ENCODE measurements around the gene MS4A1. TPM values are rescaled to one million over a fixed set of nuclear protein-coding genes. Genes with fewer than 3 reads are reported as not detected.
"Not testable (repeated sequence)": the region's sequence is repeated elsewhere in the genome, so short reads cannot be mapped to it uniquely, and the experiment has no call there.

MS4A1 gene
- total and polyA plus RNA-seq, 3 donors from 2014 or later = 0.43 to 4.0 (median 2.8) TPM

GRCh38 chr11:60431251-60431650 is 24.4 kb upstream of the MS4A1 start:
- Histone ChIP-seq H3K27me3 (no peaks in the 10 kb centered on the region), H3K27ac (no peak overlapping the region), H3K9me3 (no peaks in the 10 kb centered on the region), H3K36me3 (ENCODE audit: low read depth, missing control alignments) (no peaks in the 10 kb centered on the region), H3K4me3 (no peak overlapping the region), H3K4me1 (no peaks in the 10 kb centered on the region)
- no peak for DNase-seq
- intact Hi-C loops (cut with DNase I; ENCODE audit: low total_unique reads) = no loop called here
- TF ChIP-seq CTCF (IDR thresholded peaks at IDR 0.05) = no peak
- TF ChIP-seq POLR2A (IDR thresholded peaks at IDR 0.05) = no peak
- 74 to 83% methylated on average over 2 of the region's 2 CpGs for WGBS, 2 donors

DNA sequence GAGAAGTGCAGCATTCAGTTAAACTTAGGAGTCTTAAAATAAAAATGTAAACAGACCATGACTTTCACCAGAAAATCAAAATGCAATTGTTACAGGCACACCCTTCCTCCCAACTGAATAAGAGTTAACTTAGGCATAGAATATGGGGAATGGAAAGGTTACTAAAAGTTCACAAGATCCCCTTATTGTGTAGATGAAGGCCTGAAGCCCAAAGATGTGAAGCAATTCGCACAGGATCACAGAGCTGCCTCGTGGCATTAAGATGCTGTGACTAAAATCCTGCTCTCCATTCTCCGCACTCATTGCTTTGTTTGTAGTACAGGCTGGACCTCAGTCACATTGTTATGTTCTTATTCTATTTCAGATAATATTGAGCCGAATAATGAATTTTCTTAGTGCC is 22.2 kb upstream of the MS4A1 start:
- intact Hi-C loops (cut with DNase I; ENCODE audit: low total_unique reads) = no loop called here
- TF ChIP-seq CTCF (IDR thresholded peaks at IDR 0.05) (no peak), POLR2A (IDR thresholded peaks at IDR 0.05) (no peak)
- Histone ChIP-seq H3K27me3 (no peaks in the 10 kb centered on the region), H3K4me1 (no peaks in the 10 kb centered on the region), H3K4me3 (no peak overlapping the region), H3K36me3 (ENCODE audit: low read depth, missing control alignments) (no peaks in the 10 kb centered on the region), H3K9me3 (no peaks in the 10 kb centered on the region), H3K27ac (no peak overlapping the region)
- DNase-seq = no peak
- 81 to 83% methylated on average over 4 of the region's 4 CpGs for WGBS, 2 donors

- intact Hi-C loops (cut with DNase I; ENCODE audit: low total_unique reads) = no loop called here
- no peak for DNase-seq
- no peak overlapping the region for H3K27ac ChIP-seq
- no peak overlapping the region for H3K4me3 ChIP-seq
- no peak for TF ChIP-seq POLR2A (IDR thresholded peaks at IDR 0.05)
- TF ChIP-seq CTCF (IDR thresholded peaks at IDR 0.05) = no peak
- no peaks in the 10 kb centered on the region for H3K27me3 ChIP-seq
- no peaks in the 10 kb centered on the region for H3K4me1 ChIP-seq
- no peaks in the 10 kb centered on the region for H3K9me3 ChIP-seq
- H3K36me3 ChIP-seq (ENCODE audit: low read depth, missing control alignments) = no peaks in the 10 kb centered on the region
Observed at GRCh38 chr11:60447070-60447469, 8.6 kb upstream of the MS4A1 start.

GRCh38 chr11:60447846-60448245 is 7.8 kb upstream of the MS4A1 start:
- TF ChIP-seq POLR2A (IDR thresholded peaks at IDR 0.05) (no peak), CTCF (IDR thresholded peaks at IDR 0.05) (no peak)
- intact Hi-C loops (cut with DNase I; ENCODE audit: low total_unique reads) = no loop called here
- Histone ChIP-seq H3K27me3 (no peaks in the 10 kb centered on the region), H3K9me3 (no peaks in the 10 kb centered on the region), H3K36me3 (ENCODE audit: low read depth, missing control alignments) (no peaks in the 10 kb centered on the region), H3K4me3 (no peak overlapping the region), H3K4me1 (no peaks in the 10 kb centered on the region), H3K27ac (no peak overlapping the region)
- DNase-seq = no peak

GRCh38 chr11:60451185-60451584 is 4.5 kb upstream of the MS4A1 start:
- peak overlapping the region in 1 of 2 donors; percentile 15 for H3K4me3 ChIP-seq
- DNase-seq; H3K27me3 ChIP-seq; H3K36me3 ChIP-seq (ENCODE audit: low read depth, missing control alignments); H3K27ac ChIP-seq; H3K9me3 ChIP-seq; intact Hi-C loops (cut with DNase I; ENCODE audit: low total_unique reads); H3K4me1 ChIP-seq: not testable (repeated sequence)
- 98% methylated on average over 10 of the region's 32 CpGs; no CpG with 5 or more reads in 1 of the 2 donors for WGBS, 2 donors

All from testis (tissue), 3 donors.